Right lobe of liver (tissue), 6 donors: ENCODE measurements around the gene CDC73. TPM values are rescaled to one million over a fixed set of nuclear protein-coding genes. Genes with fewer than 3 reads are reported as not detected.

Source experiments
- ATAC-seq, 4 donors: fragments of 200-7000 bp; cut with Tn5 transposase; one replicate each; pipeline ENCODE4 v1.9.1; 2020; ENCODE audit warnings: mild to moderate bottlenecking in 4 of 4, moderate library complexity in 4 of 4
- DNase-seq, 3 donors: peaks; one replicate each; pipeline ENCODE4 v3.0.0-alpha.2; 2020
- H3K27ac ChIP-seq, 3 donors: fragments of 200-600 bp; one replicate each; pipeline ENCODE4 v1.8.0; 2022
- H3K27me3 ChIP-seq, 2 donors: fragments of 200-600 bp; one replicate each; pipeline ENCODE4 v1.8.0; 2022
- H3K36me3 ChIP-seq, 4 donors: fragments of 200-600 bp; sonication (generic) in 1 of 4; one replicate each; pipeline versions ENCODE4 v1.5.1 to v1.8.0; 2017 to 2022; ENCODE audit warnings: control low read depth in 1 of 4
- H3K4me1 ChIP-seq, 4 donors: fragments of 200-600 bp; sonication (generic) in 1 of 4; one replicate each; pipeline versions ENCODE4 v1.5.1 to v1.8.0; 2017 to 2022; ENCODE audit warnings: control low read depth in 1 of 4
- H3K4me3 ChIP-seq, 3 donors: fragments of 200-600 bp; one replicate each; pipeline ENCODE4 v1.8.0; 2022
- H3K9me3 ChIP-seq, 4 donors: fragments of 200-600 bp; sonication (generic) in 1 of 4; one replicate each; pipeline versions ENCODE4 v1.5.1 to v1.8.0; 2017 to 2022; ENCODE audit warnings: control low read depth in 1 of 4
- POLR2A ChIP-seq: fragments of 450-650 bp; IDR thresholded peaks from one replicate; pipeline ENCODE4 v1.6.1; 2017; ENCODE audit warnings: antibody characterized with exemption, mild to moderate bottlenecking
- WGBS: methylation state at CpG from one replicate; pipeline ENCODE4 v1.1.6; 2018; ENCODE audit warnings: low coverage, low lambda C conversion rate; ENCODE audit not compliant: insufficient coverage; ENCODE audit errors: missing lambda C conversion rate; 5-methylcytosine and 5-hydroxymethylcytosine counted together
- intact Hi-C, 2 donors: fragments of 100-400 bp; cut with DNase I; formaldehyde crosslinking; loops; one replicate each; pipeline versions ENCODE4 v1.11.2 to v1.14.1; 2022
- total RNA-seq, 6 experiments: library from RNA; depleted of rRNA in 2 of 6; stranded (reverse); fragments of >200 nt in 2 of 6; fragmentation: NEBNext Ultra II Directional in 3 of 6; extraction: Animal tissue kit (Norgen Biotek cat#: 25700) in 3 of 6; gene quantifications; one replicate each; pipeline versions ENCODE4 v1.1.0 to v1.2.4, GENCODE V29; 2016 to 2023
- TF ChIP-seq, protein P1 (sequence below), 4 donors: fragments of 200-600 bp in 3 of 4; fragments of 450-650 bp in 1 of 4; IDR thresholded peaks; one replicate each; pipeline versions ENCODE4 v1.5.1 to v1.8.0; 2016 to 2022; ENCODE audit warnings: antibody characterized with exemption in 4 of 4, mild to moderate bottlenecking in 2 of 4
- donor health status: DM: no; HTN: yes; CAD: no.
- donor health status: DM: no; HTN: no; CAD: no.
- donor health status: DM: no; HTN: no; CAD: no.
- donor health status: DM: no; HTN: yes; CAD: no.
- donor health status: DM: no; HTN: yes; CAD: no.

The CDC73 gene
- total RNA-seq, 6 experiments from 2014 or later = 11.1 to 23.8 (median 18.3) TPM

DNA sequence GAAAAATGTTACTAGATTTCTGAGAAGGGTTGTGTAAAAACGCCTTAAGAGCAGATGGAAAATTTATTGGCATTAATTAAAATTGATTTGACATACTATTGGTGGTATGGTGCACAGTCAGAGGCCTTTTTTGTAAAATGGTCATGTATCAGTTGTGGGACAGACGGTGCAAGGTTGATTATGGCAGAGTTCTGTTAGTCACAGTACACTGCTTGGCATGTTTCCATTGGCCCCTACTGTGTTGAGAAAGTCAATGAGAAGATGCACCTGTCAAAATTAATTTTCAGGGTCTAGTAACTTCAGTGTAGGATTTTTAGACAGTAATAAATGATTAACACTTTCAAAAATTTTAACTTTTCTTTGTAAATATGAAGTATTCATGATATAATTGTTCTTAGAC, 60.2 kb downstream of the CDC73 start:
- intact Hi-C loops = no loop called here
- DNase-seq = no peak
- H3K36me3 ChIP-seq = no peaks in the 10 kb centered on the region
- no peak overlapping the region for H3K4me3 ChIP-seq
- H3K4me1 ChIP-seq = peaks cover 0 to 6% (median 2%) of the 10 kb centered on the region in 4 donors
- H3K27ac ChIP-seq = no peak overlapping the region
- whole genome bisulfite sequencing = 59% methylated on average over 2 of the region's 2 CpGs
- no peak for ATAC-seq
- H3K27me3 ChIP-seq = no peaks in the 10 kb centered on the region
- TF ChIP-seq POLR2A = no peak
- TF ChIP-seq, protein P1, sequence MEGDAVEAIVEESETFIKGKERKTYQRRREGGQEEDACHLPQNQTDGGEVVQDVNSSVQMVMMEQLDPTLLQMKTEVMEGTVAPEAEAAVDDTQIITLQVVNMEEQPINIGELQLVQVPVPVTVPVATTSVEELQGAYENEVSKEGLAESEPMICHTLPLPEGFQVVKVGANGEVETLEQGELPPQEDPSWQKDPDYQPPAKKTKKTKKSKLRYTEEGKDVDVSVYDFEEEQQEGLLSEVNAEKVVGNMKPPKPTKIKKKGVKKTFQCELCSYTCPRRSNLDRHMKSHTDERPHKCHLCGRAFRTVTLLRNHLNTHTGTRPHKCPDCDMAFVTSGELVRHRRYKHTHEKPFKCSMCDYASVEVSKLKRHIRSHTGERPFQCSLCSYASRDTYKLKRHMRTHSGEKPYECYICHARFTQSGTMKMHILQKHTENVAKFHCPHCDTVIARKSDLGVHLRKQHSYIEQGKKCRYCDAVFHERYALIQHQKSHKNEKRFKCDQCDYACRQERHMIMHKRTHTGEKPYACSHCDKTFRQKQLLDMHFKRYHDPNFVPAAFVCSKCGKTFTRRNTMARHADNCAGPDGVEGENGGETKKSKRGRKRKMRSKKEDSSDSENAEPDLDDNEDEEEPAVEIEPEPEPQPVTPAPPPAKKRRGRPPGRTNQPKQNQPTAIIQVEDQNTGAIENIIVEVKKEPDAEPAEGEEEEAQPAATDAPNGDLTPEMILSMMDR (IDR thresholded peaks at IDR 0.05) = no peak
- no peaks in the 10 kb centered on the region for H3K9me3 ChIP-seq

DNA sequence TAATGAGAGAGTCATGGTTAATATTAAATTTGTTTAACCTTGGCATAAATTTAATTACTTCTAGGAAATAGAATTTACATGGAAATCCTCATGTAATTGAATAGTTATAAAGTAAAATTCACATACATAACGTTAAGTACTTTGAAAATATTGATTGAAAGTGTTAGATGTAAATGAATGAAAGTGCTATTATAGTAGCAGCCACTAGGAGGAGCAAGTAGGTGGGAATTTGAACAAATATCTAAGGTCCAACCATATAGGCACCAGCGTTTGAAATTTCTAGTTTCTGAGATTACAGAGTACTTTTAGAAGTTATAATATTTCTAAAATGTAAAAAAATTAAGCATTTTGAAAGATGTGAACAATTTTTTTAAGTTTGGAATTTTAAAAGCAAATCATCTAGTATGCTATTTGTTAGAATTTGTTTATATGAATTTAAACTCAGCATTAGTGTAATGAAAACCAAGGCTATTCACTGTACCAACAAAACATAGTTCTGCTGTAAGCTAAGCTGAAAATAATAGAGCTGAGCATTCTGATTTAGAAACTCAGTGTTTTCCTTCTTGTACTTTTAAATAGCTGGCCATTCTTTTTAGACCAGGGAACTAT, 61.3 kb downstream of the CDC73 start:
- intact Hi-C loops = no loop called here
- no peaks in the 10 kb centered on the region for H3K36me3 ChIP-seq
- 0% methylated on average over 2 of the region's 2 CpGs for WGBS
- H3K4me3 ChIP-seq = no peak overlapping the region
- H3K27me3 ChIP-seq = no peaks in the 10 kb centered on the region
- H3K4me1 ChIP-seq = peaks cover 0 to 7% (median 3%) of the 10 kb centered on the region in 4 donors
- H3K27ac ChIP-seq = no peak overlapping the region
- ATAC-seq = peak; percentile 81 to 89 (median 84)
- DNase-seq = no peak
- TF ChIP-seq, protein P1 (IDR thresholded peaks at IDR 0.05) = peak; percentile 78 to 89 (median 86)
- no peak for TF ChIP-seq POLR2A
- H3K9me3 ChIP-seq = no peaks in the 10 kb centered on the region

DNA sequence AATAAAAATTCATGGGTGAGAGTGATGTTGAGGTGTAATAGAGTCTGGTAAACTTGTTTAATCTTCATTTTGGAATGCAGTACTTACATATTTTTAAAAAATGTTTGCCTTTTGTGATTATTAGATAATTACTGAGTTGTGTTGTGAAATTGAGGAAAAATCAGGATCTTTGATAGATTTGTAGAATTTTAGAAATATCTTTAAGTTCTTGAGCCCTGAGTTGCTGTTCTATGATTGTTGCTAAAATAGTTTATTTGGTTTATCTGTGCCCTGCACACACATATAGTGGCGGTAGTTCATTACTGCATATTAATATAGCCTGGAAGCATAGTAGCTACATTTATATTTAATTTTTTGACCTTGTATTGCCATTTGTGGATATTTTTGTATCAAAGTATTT, 62.9 kb downstream of the CDC73 start:
- H3K9me3 ChIP-seq = no peaks in the 10 kb centered on the region
- no peak overlapping the region for H3K27ac ChIP-seq
- DNase-seq (no peak), ATAC-seq (no peak)
- TF ChIP-seq, protein P1 (IDR thresholded peaks at IDR 0.05) = no peak
- no peak for TF ChIP-seq POLR2A
- 67% methylated on average over 1 of the region's 1 CpG for WGBS
- intact Hi-C loops = no loop called here
- peaks cover 0 to 9% (median 3%) of the 10 kb centered on the region in 4 donors for H3K4me1 ChIP-seq
- no peak overlapping the region for H3K4me3 ChIP-seq
- no peaks in the 10 kb centered on the region for H3K36me3 ChIP-seq
- H3K27me3 ChIP-seq = no peaks in the 10 kb centered on the region

DNA sequence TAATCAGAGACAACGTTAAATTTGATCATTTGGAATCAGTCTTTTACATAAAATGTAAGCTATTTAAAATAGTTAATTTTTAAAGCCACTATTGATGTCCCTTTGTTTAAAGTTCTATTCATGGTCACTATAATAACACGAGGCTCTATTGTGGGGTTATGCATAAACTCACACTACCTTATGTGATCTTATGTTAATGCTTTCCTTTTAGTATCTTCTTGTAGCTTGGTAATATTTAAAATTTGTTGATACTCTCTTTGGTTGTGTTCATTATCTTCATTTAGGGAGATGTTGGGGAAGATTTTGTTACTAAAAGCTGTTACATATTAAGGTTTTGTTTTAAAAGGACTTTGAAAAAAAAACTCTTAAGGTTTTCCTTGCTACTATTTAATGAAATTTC, 63.4 kb downstream of the CDC73 start:
- Histone ChIP-seq H3K4me3 (no peak overlapping the region), H3K27me3 (no peaks in the 10 kb centered on the region), H3K36me3 (no peaks in the 10 kb centered on the region), H3K4me1 (peaks cover 0 to 9% (median 3%) of the 10 kb centered on the region in 4 donors), H3K27ac (no peak overlapping the region), H3K9me3 (no peaks in the 10 kb centered on the region)
- DNase-seq = no peak
- 43% methylated on average over 2 of the region's 2 CpGs for WGBS
- intact Hi-C loops = no loop called here
- ATAC-seq = no peak
- TF ChIP-seq, protein P1 (IDR thresholded peaks at IDR 0.05) = no peak
- no peak for TF ChIP-seq POLR2A
